IMR-90 (cell line): Measurements from ENCODE around the gene RAD23B. TPM values are rescaled to one million over a fixed set of nuclear protein-coding genes. Genes with fewer than 3 reads are reported as not detected.
A peak's percentile ranks its signal among the peaks of the same experiment; 100 is the strongest.

Experiments used
- ATAC-seq: fragments of 200-7000 bp; cut with Tn5 transposase; 2 replicates; pipeline ENCODE4 v1.9.1; 2020; ENCODE audit warnings: low read depth, mild to moderate bottlenecking, moderate library complexity
- BruUV-seq: library from RNA; stranded (reverse); fragments of 400-500 nt; replicated peaks from 2 replicates; lab custom pipeline; 2021; lab: Mats Ljungman, UMichigan
- CTCF ChIA-PET: fragments of 300-600 bp; formaldehyde crosslinking; extraction: SDS; loops from one replicate; lab custom pipeline; 2021; ENCODE audit warnings: antibody characterized with exemption; lab: Yijun Ruan, JAX
- POLR2A ChIA-PET: fragments of 300-600 bp; sonication (Branson Sonifier 250); formaldehyde crosslinking; loops from one replicate; lab custom pipeline; 2022; ENCODE audit warnings: antibody characterized with exemption; ENCODE audit not compliant: unreplicated experiment; lab: Charles Lee
- DNase-seq: peaks from one replicate; pipeline ENCODE4 v3.0.0; 2013
- H2AFZ ChIP-seq: replicated peaks from 2 replicates; pipeline ENCODE3; 2013; ENCODE audit warnings: low read length, mild to moderate bottlenecking; ENCODE audit not compliant: poor library complexity
- H2AK5ac ChIP-seq: 2 replicates; pipeline ENCODE4 v1.6.1; 2013; ENCODE audit warnings: low read depth, low read length, inconsistent platforms
- H2AK9ac ChIP-seq: replicated peaks from 2 replicates; pipeline ENCODE3; 2013; ENCODE audit warnings: mild to moderate bottlenecking, low read depth, low read length, moderate library complexity; ENCODE audit not compliant: poor library complexity
- H2BK120ac ChIP-seq: 2 replicates; pipeline ENCODE4 v1.6.1; 2013; ENCODE audit warnings: low read depth, low read length, inconsistent platforms
- H2BK15ac ChIP-seq: 3 replicates; pipeline ENCODE4 v1.6.1; 2013; ENCODE audit warnings: low read depth, low read length, inconsistent platforms
- H2BK20ac ChIP-seq: 2 replicates; pipeline ENCODE4 v1.6.1; 2013; ENCODE audit warnings: low read depth, mild to moderate bottlenecking, inconsistent platforms, low read length, moderate library complexity
- H2BK5ac ChIP-seq: 2 replicates; pipeline ENCODE4 v1.6.1; 2013; ENCODE audit warnings: mild to moderate bottlenecking, low read depth, low read length, inconsistent platforms; ENCODE audit not compliant: poor library complexity, severe bottlenecking
- H3K14ac ChIP-seq: replicated peaks from 2 replicates; pipeline ENCODE4 v1.6.1; 2013; ENCODE audit warnings: low read depth, low read length, inconsistent platforms
- H3K18ac ChIP-seq: 2 replicates; pipeline ENCODE4 v1.6.1; 2013; ENCODE audit warnings: low read depth, low read length, control low read depth
- H3K23ac ChIP-seq: 2 replicates; pipeline ENCODE4 v1.6.1; 2013; ENCODE audit warnings: low read depth, low read length, inconsistent platforms
- H3K27ac ChIP-seq: 2 replicates; pipeline ENCODE4 v1.5.1; 2013; ENCODE audit warnings: mild to moderate bottlenecking, control low read depth, low read length; ENCODE audit not compliant: insufficient read depth
- H3K27me3 ChIP-seq: 2 replicates; pipeline ENCODE4 v1.6.1; 2013; ENCODE audit warnings: low read length; ENCODE audit not compliant: control insufficient read depth, insufficient read depth
- H3K36me3 ChIP-seq: 2 replicates; pipeline ENCODE4 v1.6.1; 2013; ENCODE audit warnings: low read length, mixed read lengths; ENCODE audit not compliant: control insufficient read depth, insufficient read depth
- H3K4ac ChIP-seq: 2 replicates; pipeline ENCODE4 v1.6.1; 2013; ENCODE audit warnings: low read depth, low read length, inconsistent platforms
- H3K4me1 ChIP-seq: 2 replicates; pipeline ENCODE4 v1.6.1; 2013; ENCODE audit warnings: low read length, mixed read lengths; ENCODE audit not compliant: control insufficient read depth, insufficient read depth
- H3K4me2 ChIP-seq: 2 replicates; pipeline ENCODE4 v1.6.1; 2013; ENCODE audit warnings: low read depth, mild to moderate bottlenecking, control low read depth, low read length, moderate library complexity
- H3K4me3 ChIP-seq: 2 replicates; pipeline ENCODE4 v1.5.1; 2013; ENCODE audit warnings: low read depth, mild to moderate bottlenecking, control low read depth, low read length, moderate library complexity; ENCODE audit not compliant: insufficient read depth
- H3K56ac ChIP-seq: 2 replicates; pipeline ENCODE4 v1.6.1; 2013; ENCODE audit warnings: low read length, inconsistent platforms; ENCODE audit not compliant: insufficient read depth; ENCODE audit errors: extremely low read depth
- H3K79me1 ChIP-seq, 2 experiments: 2 replicates each; pipeline ENCODE4 v1.6.1; 2013; ENCODE audit warnings: low read length in 2 of 2, inconsistent platforms in 1 of 2, low read depth in 1 of 2
- H3K9ac ChIP-seq: 2 replicates; pipeline ENCODE4 v1.6.1; 2013; ENCODE audit warnings: low read depth, low read length, control low read depth
- H3K9me1 ChIP-seq: 2 replicates; pipeline ENCODE4 v1.6.1; 2013; ENCODE audit warnings: low read length, inconsistent platforms; ENCODE audit not compliant: insufficient read depth
- H3K9me3 ChIP-seq: 2 replicates; pipeline ENCODE4 v1.6.1; 2013; ENCODE audit warnings: low read length; ENCODE audit not compliant: control insufficient read depth, insufficient read depth
- H4K20me1 ChIP-seq: 2 replicates; pipeline ENCODE4 v1.6.1; 2013; ENCODE audit warnings: low read length, inconsistent platforms; ENCODE audit not compliant: insufficient read depth
- H4K5ac ChIP-seq: 2 replicates; pipeline ENCODE4 v1.6.1; 2013; ENCODE audit warnings: mild to moderate bottlenecking, low read depth, low read length, control low read depth
- H4K8ac ChIP-seq, 2 experiments: 2 replicates each; pipeline ENCODE4 v1.6.1; 2013; ENCODE audit warnings: low read depth in 2 of 2, low read length in 2 of 2, control low read depth in 1 of 2, inconsistent platforms in 1 of 2
- H4K91ac ChIP-seq: 2 replicates; pipeline ENCODE4 v1.6.1; 2013; ENCODE audit warnings: low read depth, low read length, inconsistent platforms; ENCODE audit not compliant: insufficient read depth
- BHLHE40 ChIP-seq: fragments of 150-350 bp; IDR thresholded peaks from 2 replicates; pipeline ENCODE4 v1.6.1; 2016; ENCODE audit warnings: mild to moderate bottlenecking, low read depth, low read length
- CHD1 ChIP-seq: IDR thresholded peaks from 2 replicates; pipeline ENCODE4 v1.6.1; 2012; ENCODE audit warnings: low read depth, low read length, improper control_type of control experiment
- CTCF ChIP-seq: conservative IDR thresholded peaks from 2 replicates; pipeline ENCODE4 v1.5.1; 2012; ENCODE audit warnings: mild to moderate bottlenecking, low read depth, low read length, improper control_type of control experiment
- ELK1 ChIP-seq: fragments of 150-350 bp; IDR thresholded peaks from 2 replicates; pipeline ENCODE4 v1.6.1; 2016; ENCODE audit warnings: low read depth, mild to moderate bottlenecking, low read length, moderate library complexity, borderline replicate concordance
- FOS ChIP-seq: fragments of 150-350 bp; IDR thresholded peaks from 2 replicates; pipeline ENCODE4 v1.6.1; 2016; ENCODE audit warnings: low read depth, low read length
- MAFK ChIP-seq: IDR thresholded peaks from 2 replicates; pipeline ENCODE4 v1.6.1; 2012; ENCODE audit warnings: low read depth, low read length, improper control_type of control experiment
- MAZ ChIP-seq: IDR thresholded peaks from 2 replicates; pipeline ENCODE4 v1.6.1; 2012; ENCODE audit warnings: low read depth, mild to moderate bottlenecking, low read length, improper control_type of control experiment, moderate library complexity, borderline replicate concordance
- MXI1 ChIP-seq: IDR thresholded peaks from 2 replicates; pipeline ENCODE4 v1.6.1; 2012; ENCODE audit warnings: low read depth, mild to moderate bottlenecking, low read length, moderate library complexity, borderline replicate concordance
- NFE2L2 ChIP-seq: fragments of 150-350 bp; IDR thresholded peaks from 2 replicates; pipeline ENCODE4 v1.6.1; 2016; ENCODE audit warnings: low read depth, mild to moderate bottlenecking, low read length
- POLR2A ChIP-seq: IDR thresholded peaks from 2 replicates; pipeline ENCODE4 v1.6.1; 2012; ENCODE audit warnings: mild to moderate bottlenecking, low read depth, low read length
- RAD21 ChIP-seq: IDR thresholded peaks from 2 replicates; pipeline ENCODE4 v1.6.1; 2012; ENCODE audit warnings: low read length, improper control_type of control experiment
- RCOR1 ChIP-seq: IDR thresholded peaks from 2 replicates; pipeline ENCODE4 v1.6.1; 2012; ENCODE audit warnings: mild to moderate bottlenecking, low read length, improper control_type of control experiment; ENCODE audit not compliant: insufficient replicate concordance
- SMC3 ChIP-seq: fragments of 150-350 bp; IDR thresholded peaks from 2 replicates; pipeline ENCODE4 v1.6.1; 2016; ENCODE audit warnings: low read depth, mild to moderate bottlenecking, antibody characterized with exemption, low read length, moderate library complexity
- USF2 ChIP-seq: fragments of 150-350 bp; IDR thresholded peaks from 2 replicates; pipeline ENCODE4 v1.6.1; 2017; ENCODE audit warnings: mild to moderate bottlenecking, antibody characterized with exemption, low read length, low read depth
- WGBS, 2 experiments: methylation state at CpG; one replicate each; pipeline versions ENCODE4 v1.1.5 to v1.1.7; 2013; ENCODE audit warnings: missing lambda C conversion rate in 2 of 2; ENCODE audit not compliant: insufficient read length in 1 of 2; ENCODE audit errors: extremely low coverage in 2 of 2; 5-methylcytosine and 5-hydroxymethylcytosine counted together
- dilution Hi-C: fragments of 300-500 bp; cut with HindIII; formaldehyde crosslinking; loops from one replicate; pipeline ENCODE4 v1.14.3; 2018; ENCODE audit warnings: low sequenced_read_pairs; ENCODE audit not compliant: unreplicated experiment
- in situ Hi-C: fragments of 300-500 bp; cut with MboI; formaldehyde crosslinking; loops from 3 replicates; pipeline ENCODE4 v1.14.3; 2019; ENCODE audit warnings: low sequenced_read_pairs, inconsistent platforms, mixed read lengths
- intact Hi-C: fragments of 100-400 bp; cut with micrococcal nuclease; formaldehyde crosslinking; loops from 2 replicates; pipeline ENCODE4 v1.10.0; 2022
- polyA plus RNA-seq, 3 experiments: library from polyadenylated mRNA; depleted of rRNA; stranded (reverse); fragments of >200 nt; gene quantifications; 2 replicates each; pipeline ENCODE4 v1.2.3, GENCODE V29; 2012; ENCODE audit warnings: low replicate concordance in 1 of 3
- total RNA-seq: library from RNA; depleted of rRNA; stranded (reverse); fragments of >200 nt; gene quantifications from 2 replicates; pipeline ENCODE4 v1.2.3, GENCODE V29; 2012

The RAD23B gene
- total and polyA plus RNA-seq, 2 of the 4 experiments (the other 2 are of a cell fraction): 126 to 148 TPM

GRCh38 chr9:107292821-107293542, 9.9 kb downstream of the RAD23B start:
- no peak for DNase-seq
- no peak overlapping the region for H2BK5ac ChIP-seq
- dilution Hi-C loops: no loop called here
- no peak overlapping the region for H3K18ac ChIP-seq
- peak overlapping the region; percentile 35; the same call in 1 of the 2 replicates for H3K23ac ChIP-seq
- no peak overlapping the region for H3K27ac ChIP-seq
- H3K36me3 ChIP-seq: peaks cover 2% of the 10 kb centered on the region; the same call in 1 of the 2 replicates
- ChIA-PET POLR2A (no interaction called here), CTCF (interaction anchor here (1.0 kb wide), 1 partner anchor 9 kb away, joined by 4 read pairs; no protein-coding TSS in a partner anchor)
- in situ Hi-C loops: loop anchor here (25.0 kb wide), 1 partner anchor 406 kb away; no protein-coding TSS in a partner anchor
- no peak overlapping the region for H3K14ac ChIP-seq
- no peaks in the 10 kb centered on the region for H3K27me3 ChIP-seq
- H2AK5ac ChIP-seq: no peak overlapping the region
- H3K9me1 ChIP-seq: peaks cover 21% of the 10 kb centered on the region
- H3K4me3 ChIP-seq: no peak overlapping the region
- no CpG with 5 or more reads among the region's 1 CpG for WGBS, 2 experiments
- H4K91ac ChIP-seq: no peak overlapping the region
- no peak for ATAC-seq
- H4K5ac ChIP-seq: no peak overlapping the region
- H3K4me2 ChIP-seq: no peak overlapping the region; the same call in 1 of the 2 replicates
- H2AK9ac ChIP-seq: no peak overlapping the region
- no peak overlapping the region for H2AFZ ChIP-seq
- H3K56ac ChIP-seq: no peak overlapping the region
- H3K79me1 ChIP-seq: peaks cover 0 to 34% of the 10 kb centered on the region in 2 experiments; a peak in 2 of 4 replicates
- no peak overlapping the region for H3K4ac ChIP-seq
- H4K8ac ChIP-seq: no peak overlapping the region
- H2BK20ac ChIP-seq: no peak overlapping the region
- no peak overlapping the region for H2BK120ac ChIP-seq
- no peak overlapping the region for H3K9ac ChIP-seq
- H3K9me3 ChIP-seq: no peaks in the 10 kb centered on the region
- TF ChIP-seq BHLHE40 (no peak), RAD21 (no peak), SMC3 (no peak), POLR2A (no peak), USF2 (no peak), MXI1 (no peak), CHD1 (no peak), CTCF (no peak), NFE2L2 (no peak), RCOR1 (no peak), FOS (no peak), MAFK (no peak), MAZ (no peak), ELK1 (no peak)
- peaks cover 98% of the 10 kb centered on the region for H4K20me1 ChIP-seq
- no peak overlapping the region for H2BK15ac ChIP-seq
- intact Hi-C loops: no loop called here
- BruUV-seq: no TSS peak
- H3K4me1 ChIP-seq: peaks cover 12% of the 10 kb centered on the region
